WTC11 (cell line): Measurements from ENCODE around the gene MYL9.

Source experiments
- CTCF ChIP-seq: fragments of 200-600 bp; IDR thresholded peaks from 2 replicates; pipeline ENCODE4 v1.8.0; 2022; ENCODE audit warnings: antibody characterized with exemption
- E2F4 ChIP-seq: sonication (generic); formaldehyde crosslinking; IDR thresholded peaks from 2 replicates; pipeline ENCODE4 v1.8.1; 2022; ENCODE audit warnings: low read depth, mild to moderate bottlenecking, moderate library complexity, missing genetic modification reagents, borderline replicate concordance
- E2F5 ChIP-seq: sonication (generic); formaldehyde crosslinking; IDR thresholded peaks from 2 replicates; pipeline ENCODE4 v1.8.1; 2022; ENCODE audit warnings: mild to moderate bottlenecking, moderate library complexity, missing genetic modification reagents
- ETV6 ChIP-seq: sonication (generic); formaldehyde crosslinking; IDR thresholded peaks from 2 replicates; pipeline ENCODE4 v1.8.1; 2022; ENCODE audit warnings: mild to moderate bottlenecking, missing genetic modification reagents
- FOXK1 ChIP-seq: sonication (generic); formaldehyde crosslinking; IDR thresholded peaks from 2 replicates; pipeline ENCODE4 v1.8.0; 2022; ENCODE audit warnings: mild to moderate bottlenecking, moderate library complexity, missing genetic modification reagents
- PRDM15 ChIP-seq: sonication (generic); formaldehyde crosslinking; IDR thresholded peaks from 2 replicates; pipeline ENCODE4 v1.8.0; 2022; ENCODE audit warnings: missing genetic modification reagents
- ZNF281 ChIP-seq: sonication (generic); formaldehyde crosslinking; IDR thresholded peaks from 2 replicates; pipeline ENCODE4 v1.8.0; 2023; ENCODE audit warnings: mild to moderate bottlenecking, missing genetic modification reagents
- TF ChIP-seq, protein P1 (sequence below): sonication (generic); formaldehyde crosslinking; IDR thresholded peaks from 2 replicates; pipeline ENCODE4 v1.8.1; 2022; ENCODE audit warnings: missing genetic modification reagents, borderline replicate concordance

GRCh38 chr20:36526521-36527011 lies 14.8 kb upstream of the MYL9 start:
- TF ChIP-seq ETV6 (CRISPR knock-in tag) (no peak), FOXK1 (CRISPR knock-in tag) (no peak), CTCF (no peak), E2F5 (CRISPR knock-in tag) (no peak), PRDM15 (CRISPR knock-in tag) (no peak), E2F4 (no peak), ZNF281 (CRISPR knock-in tag) (no peak)
- TF ChIP-seq, protein P1, sequence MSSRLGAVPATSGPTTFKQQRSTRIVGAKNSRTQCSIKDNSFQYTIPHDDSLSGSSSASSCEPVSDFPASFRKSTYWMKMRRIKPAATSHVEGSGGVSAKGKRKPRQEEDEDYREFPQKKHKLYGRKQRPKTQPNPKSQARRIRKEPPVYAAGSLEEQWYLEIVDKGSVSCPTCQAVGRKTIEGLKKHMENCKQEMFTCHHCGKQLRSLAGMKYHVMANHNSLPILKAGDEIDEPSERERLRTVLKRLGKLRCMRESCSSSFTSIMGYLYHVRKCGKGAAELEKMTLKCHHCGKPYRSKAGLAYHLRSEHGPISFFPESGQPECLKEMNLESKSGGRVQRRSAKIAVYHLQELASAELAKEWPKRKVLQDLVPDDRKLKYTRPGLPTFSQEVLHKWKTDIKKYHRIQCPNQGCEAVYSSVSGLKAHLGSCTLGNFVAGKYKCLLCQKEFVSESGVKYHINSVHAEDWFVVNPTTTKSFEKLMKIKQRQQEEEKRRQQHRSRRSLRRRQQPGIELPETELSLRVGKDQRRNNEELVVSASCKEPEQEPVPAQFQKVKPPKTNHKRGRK (CRISPR knock-in tag) = no peak
